PFSK-1 (cell line): ENCODE results near the gene FAH.

Source experiments
- FOXP2 ChIP-seq: optimal IDR thresholded peaks from 2 replicates; pipeline ENCODE3; 2011; ENCODE audit warnings: borderline replicate concordance, control low read depth, inconsistent platforms; ENCODE audit not compliant: insufficient read depth; ENCODE audit errors: extremely low read length, extremely low read depth
- POLR2AphosphoS5 ChIP-seq: IDR thresholded peaks from 2 replicates; pipeline ENCODE4 v1.6.1; 2012; ENCODE audit warnings: low read depth, mild to moderate bottlenecking, control low read depth, low read length, moderate library complexity
- SIN3A ChIP-seq: IDR thresholded peaks from 2 replicates; pipeline ENCODE4 v1.6.1; 2012; ENCODE audit warnings: mild to moderate bottlenecking, low read length, moderate library complexity, borderline replicate concordance; ENCODE audit not compliant: insufficient read depth
- TAF1 ChIP-seq: IDR thresholded peaks from 2 replicates; pipeline ENCODE4 v1.6.1; 2012; ENCODE audit warnings: low read length, control low read depth, borderline replicate concordance; ENCODE audit not compliant: insufficient read depth
- TF ChIP-seq, protein P1 (sequence below), 2 experiments: IDR thresholded peaks; 2 replicates each; pipeline versions ENCODE4 v1.6.1 to v1.8.0; 2011 to 2012; ENCODE audit warnings: low read depth in 2 of 2, low read length in 2 of 2, control low read depth in 1 of 2, inconsistent platforms in 1 of 2, mild to moderate bottlenecking in 1 of 2, moderate library complexity in 1 of 2; ENCODE audit not compliant: insufficient read depth in 1 of 2

The FAH gene

DNA sequence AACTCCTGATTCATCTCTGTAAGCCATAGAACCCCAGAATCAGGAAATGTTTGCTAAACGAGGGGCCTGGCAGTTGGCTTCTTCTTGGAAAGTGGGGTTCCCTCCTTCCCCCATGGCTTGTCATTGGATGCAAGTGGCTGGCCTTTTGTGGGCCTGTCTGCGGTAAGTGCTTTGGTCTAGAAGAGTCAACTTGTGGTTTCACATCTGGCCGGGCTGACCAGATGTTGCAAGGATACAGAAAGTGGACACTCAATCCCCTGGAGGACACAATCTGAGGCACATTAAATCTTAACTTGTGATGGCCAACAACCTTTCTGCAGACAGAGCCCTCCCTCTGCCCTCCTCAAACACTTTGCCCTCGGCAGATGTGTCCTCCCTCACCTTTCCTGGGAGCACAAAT, 1.1 kb downstream of the FAH start:
- no peak for TF ChIP-seq SIN3A
- TF ChIP-seq, protein P1, sequence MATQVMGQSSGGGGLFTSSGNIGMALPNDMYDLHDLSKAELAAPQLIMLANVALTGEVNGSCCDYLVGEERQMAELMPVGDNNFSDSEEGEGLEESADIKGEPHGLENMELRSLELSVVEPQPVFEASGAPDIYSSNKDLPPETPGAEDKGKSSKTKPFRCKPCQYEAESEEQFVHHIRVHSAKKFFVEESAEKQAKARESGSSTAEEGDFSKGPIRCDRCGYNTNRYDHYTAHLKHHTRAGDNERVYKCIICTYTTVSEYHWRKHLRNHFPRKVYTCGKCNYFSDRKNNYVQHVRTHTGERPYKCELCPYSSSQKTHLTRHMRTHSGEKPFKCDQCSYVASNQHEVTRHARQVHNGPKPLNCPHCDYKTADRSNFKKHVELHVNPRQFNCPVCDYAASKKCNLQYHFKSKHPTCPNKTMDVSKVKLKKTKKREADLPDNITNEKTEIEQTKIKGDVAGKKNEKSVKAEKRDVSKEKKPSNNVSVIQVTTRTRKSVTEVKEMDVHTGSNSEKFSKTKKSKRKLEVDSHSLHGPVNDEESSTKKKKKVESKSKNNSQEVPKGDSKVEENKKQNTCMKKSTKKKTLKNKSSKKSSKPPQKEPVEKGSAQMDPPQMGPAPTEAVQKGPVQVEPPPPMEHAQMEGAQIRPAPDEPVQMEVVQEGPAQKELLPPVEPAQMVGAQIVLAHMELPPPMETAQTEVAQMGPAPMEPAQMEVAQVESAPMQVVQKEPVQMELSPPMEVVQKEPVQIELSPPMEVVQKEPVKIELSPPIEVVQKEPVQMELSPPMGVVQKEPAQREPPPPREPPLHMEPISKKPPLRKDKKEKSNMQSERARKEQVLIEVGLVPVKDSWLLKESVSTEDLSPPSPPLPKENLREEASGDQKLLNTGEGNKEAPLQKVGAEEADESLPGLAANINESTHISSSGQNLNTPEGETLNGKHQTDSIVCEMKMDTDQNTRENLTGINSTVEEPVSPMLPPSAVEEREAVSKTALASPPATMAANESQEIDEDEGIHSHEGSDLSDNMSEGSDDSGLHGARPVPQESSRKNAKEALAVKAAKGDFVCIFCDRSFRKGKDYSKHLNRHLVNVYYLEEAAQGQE (IDR thresholded peaks at IDR 0.05; ENCODE audit: insufficient read depth in 1 of 2, low read depth in 2 of 2, low read length in 2 of 2) = no peak
- no peak for TF ChIP-seq POLR2AphosphoS5
- TF ChIP-seq FOXP2 = no peak
- TF ChIP-seq TAF1 = no peak

DNA sequence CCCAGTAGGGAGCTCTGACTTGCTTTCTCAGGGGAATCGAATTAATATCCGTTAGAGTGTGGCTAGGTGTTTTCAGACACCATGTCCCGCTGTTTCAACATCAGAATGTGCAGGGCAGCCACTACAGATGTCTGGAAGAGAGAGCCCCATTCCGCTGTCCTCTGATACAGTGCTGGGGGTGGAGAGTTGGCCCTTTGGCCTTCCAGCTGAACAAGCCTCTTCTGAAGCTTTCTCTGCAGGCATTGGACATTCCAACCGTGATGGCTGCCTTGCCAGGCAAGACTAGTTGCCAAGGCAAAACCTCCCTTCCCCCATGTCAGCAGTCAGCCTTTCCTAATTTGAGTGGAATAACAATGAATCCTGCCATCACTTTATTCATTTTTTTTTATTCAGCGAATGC, 1.5 kb downstream of the FAH start:
- TF ChIP-seq POLR2AphosphoS5 (no peak), SIN3A (no peak), TAF1 (no peak), FOXP2 (no peak)
- TF ChIP-seq, protein P1 (IDR thresholded peaks at IDR 0.05; ENCODE audit: insufficient read depth in 1 of 2, low read depth in 2 of 2, low read length in 2 of 2) = no peak

GRCh38 chr15:80155001-80155377, 2.2 kb downstream of the FAH start:
- no peak for TF ChIP-seq SIN3A

DNA sequence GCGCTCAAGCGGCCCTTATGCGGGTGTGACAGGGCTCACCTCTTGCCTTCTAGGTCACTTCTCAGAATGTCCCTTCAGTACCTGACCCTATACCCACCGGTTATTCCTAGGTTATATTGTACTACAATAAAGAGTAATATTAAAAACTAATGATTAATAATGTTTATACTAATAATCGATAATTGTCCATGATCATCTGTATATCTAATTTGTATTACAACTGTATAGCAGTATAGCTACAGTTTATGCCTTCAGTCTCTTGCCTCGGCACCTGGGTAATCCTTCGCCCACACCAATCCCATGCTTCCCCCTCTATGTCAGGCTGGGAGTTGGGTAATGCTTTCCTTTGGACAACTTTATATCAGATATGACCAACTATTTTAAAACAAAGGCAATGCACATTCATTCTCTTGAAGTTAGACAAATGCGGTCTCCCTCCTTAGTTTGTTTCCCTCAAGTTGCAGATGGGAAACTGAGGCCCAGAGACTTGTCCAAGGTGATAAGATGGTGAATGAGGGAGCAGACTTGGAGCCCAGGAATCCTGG, 3.4 kb downstream of the FAH start:
- TF ChIP-seq POLR2AphosphoS5 (no peak), TAF1 (no peak), FOXP2 (no peak), SIN3A (no peak)
- TF ChIP-seq, protein P1 (IDR thresholded peaks at IDR 0.05; ENCODE audit: insufficient read depth in 1 of 2, low read depth in 2 of 2, low read length in 2 of 2) = no peak

DNA sequence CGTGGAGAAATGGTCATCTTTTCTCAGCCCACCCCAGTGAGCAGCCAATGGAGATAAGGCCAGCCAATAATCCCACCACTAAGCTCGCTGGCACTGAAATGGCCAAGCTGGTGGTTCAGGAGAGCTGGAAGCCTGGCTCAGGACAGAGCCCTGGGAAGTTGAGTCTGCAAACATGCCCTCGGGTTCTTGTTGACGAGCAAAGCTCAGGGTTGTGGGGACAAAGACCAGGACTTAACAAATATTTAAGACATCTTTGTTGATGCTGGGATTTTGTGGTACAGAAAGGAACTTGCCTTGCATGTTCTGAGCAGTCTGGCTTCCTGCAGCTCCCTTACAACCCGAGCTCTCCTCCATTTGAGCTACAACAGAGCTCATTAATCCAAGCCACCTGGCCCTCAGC, 4.4 kb downstream of the FAH start:
- TF ChIP-seq, protein P1 (IDR thresholded peaks at IDR 0.05; ENCODE audit: insufficient read depth in 1 of 2, low read depth in 2 of 2, low read length in 2 of 2) = no peak
- TF ChIP-seq SIN3A (no peak), TAF1 (no peak), FOXP2 (no peak)
